Kidney (tissue), 14 donors: Measurements from ENCODE around the gene MT1G. TPM values are rescaled to one million over a fixed set of nuclear protein-coding genes. Genes with fewer than 3 reads are reported as not detected.

Experiments used
- DNase-seq, 5 donors: peaks; one replicate each; pipeline ENCODE4 v3.0.0-alpha.2; 2013 to 2020
- FAIRE-seq: peaks from 2 replicates; lab custom pipeline; 2012; peaks lifted over from hg19 to GRCh38; lab: Jason Lieb, UNC
- H3K27ac ChIP-seq, 2 donors: one replicate each; pipeline ENCODE4 v1.7.0; 2013; ENCODE audit warnings: low read depth in 2 of 2, low read length in 2 of 2, inconsistent platforms in 1 of 2
- H3K27me3 ChIP-seq: one replicate; pipeline ENCODE4 v1.7.1; 2013; ENCODE audit warnings: low read length, inconsistent platforms; ENCODE audit not compliant: control insufficient read depth, insufficient read depth
- H3K36me3 ChIP-seq, 3 donors: one replicate each; pipeline versions ENCODE4 v1.7.0 to v1.7.1; 2013; ENCODE audit warnings: low read length in 3 of 3, control low read depth in 1 of 3, inconsistent platforms in 1 of 3; ENCODE audit not compliant: insufficient read depth in 3 of 3, control insufficient read depth in 2 of 3
- H3K4me1 ChIP-seq, 3 donors: one replicate each; pipeline versions ENCODE4 v1.7.0 to v1.7.1; 2013; ENCODE audit warnings: low read length in 3 of 3, inconsistent platforms in 1 of 3, low read depth in 1 of 3; ENCODE audit not compliant: control insufficient read depth in 2 of 3, insufficient read depth in 2 of 3
- H3K4me3 ChIP-seq, 3 donors: one replicate each; pipeline versions ENCODE4 v1.7.0 to v1.8.1; 2013; ENCODE audit warnings: low read length in 3 of 3, control low read depth in 1 of 3, inconsistent platforms in 1 of 3
- H3K9ac ChIP-seq, 3 donors: one replicate each; pipeline versions ENCODE4 v1.7.0 to v1.7.1; 2013; ENCODE audit warnings: low read length in 3 of 3, control low read depth in 1 of 3, inconsistent platforms in 1 of 3
- H3K9me3 ChIP-seq, 3 donors: one replicate each; pipeline versions ENCODE4 v1.7.0 to v1.7.1; 2013; ENCODE audit warnings: low read length in 3 of 3, control low read depth in 1 of 3, inconsistent platforms in 1 of 3; ENCODE audit not compliant: control insufficient read depth in 2 of 3, insufficient read depth in 1 of 3
- intact Hi-C: fragments of 100-400 bp; cut with DNase I; formaldehyde crosslinking; loops from one replicate; pipeline ENCODE4 v1.11.1; 2022
- polyA plus RNA-seq: library from polyadenylated mRNA; stranded (reverse); fragments of 350-450 nt; fragmentation: Illumina TruSeq; extraction: RNeasy Lipid Tissue Mini Kit (QIAGEN cat#74804); gene quantifications from one replicate; pipeline ENCODE4 v1.2.3, GENCODE V29; 2014; ENCODE audit warnings: low read depth, low replicate concordance; ENCODE audit not compliant: insufficient read depth
- total RNA-seq: library from RNA; stranded (reverse); fragmentation: NEBNext Ultra II Directional; extraction: Animal tissue kit (Norgen Biotek cat#: 25700); gene quantifications from one replicate; pipeline ENCODE4 v1.2.1, GENCODE V29; 2021
- TF ChIP-seq, protein P1 (sequence below): IDR thresholded peaks from 3 replicates; pipeline ENCODE4 v1.5.1; 2012; ENCODE audit warnings: mild to moderate bottlenecking, moderate library complexity, borderline replicate concordance; ENCODE audit not compliant: insufficient read depth; ENCODE audit errors: extremely low read depth
- donor health status: control.
- donor health status: control.
- donor health status: control.
- donor health status: control.
- donor health status: control.
- donor health status: DM: yes; HTN: yes; CAD: no.
- donor health status: Normal renal cell carcinoma (clear cell type).

The MT1G gene
- total and polyA plus RNA-seq, 2 donors from 2014 or later = 33.6 to 2,564 TPM

DNA sequence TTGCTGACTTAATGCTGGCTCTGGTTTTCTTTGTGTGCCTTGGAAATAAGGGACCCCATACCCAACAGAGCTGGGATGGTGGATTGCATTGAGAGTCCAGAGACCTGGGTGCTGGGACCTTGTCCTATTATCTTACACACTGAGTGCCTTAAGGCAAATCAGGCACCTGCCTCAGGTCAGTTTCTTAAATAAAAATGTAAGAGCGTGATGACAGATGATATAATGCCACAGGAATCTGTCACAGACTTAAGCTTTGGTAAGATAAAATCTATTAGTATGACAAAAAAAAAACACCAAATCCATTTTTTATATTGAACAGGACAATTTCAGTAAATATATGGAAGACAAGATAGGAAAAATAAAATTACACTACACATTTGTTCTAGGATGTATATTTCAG is 27.8 kb downstream of the MT1G start:
- intact Hi-C loops = no loop called here
- no peaks in the 10 kb centered on the region for H3K9me3 ChIP-seq
- TF ChIP-seq, protein P1, sequence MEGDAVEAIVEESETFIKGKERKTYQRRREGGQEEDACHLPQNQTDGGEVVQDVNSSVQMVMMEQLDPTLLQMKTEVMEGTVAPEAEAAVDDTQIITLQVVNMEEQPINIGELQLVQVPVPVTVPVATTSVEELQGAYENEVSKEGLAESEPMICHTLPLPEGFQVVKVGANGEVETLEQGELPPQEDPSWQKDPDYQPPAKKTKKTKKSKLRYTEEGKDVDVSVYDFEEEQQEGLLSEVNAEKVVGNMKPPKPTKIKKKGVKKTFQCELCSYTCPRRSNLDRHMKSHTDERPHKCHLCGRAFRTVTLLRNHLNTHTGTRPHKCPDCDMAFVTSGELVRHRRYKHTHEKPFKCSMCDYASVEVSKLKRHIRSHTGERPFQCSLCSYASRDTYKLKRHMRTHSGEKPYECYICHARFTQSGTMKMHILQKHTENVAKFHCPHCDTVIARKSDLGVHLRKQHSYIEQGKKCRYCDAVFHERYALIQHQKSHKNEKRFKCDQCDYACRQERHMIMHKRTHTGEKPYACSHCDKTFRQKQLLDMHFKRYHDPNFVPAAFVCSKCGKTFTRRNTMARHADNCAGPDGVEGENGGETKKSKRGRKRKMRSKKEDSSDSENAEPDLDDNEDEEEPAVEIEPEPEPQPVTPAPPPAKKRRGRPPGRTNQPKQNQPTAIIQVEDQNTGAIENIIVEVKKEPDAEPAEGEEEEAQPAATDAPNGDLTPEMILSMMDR = no peak
- H3K9ac ChIP-seq = no peak overlapping the region
- DNase-seq (no peak), FAIRE-seq (no peak)
- peaks cover 69% of the 10 kb centered on the region for H3K27me3 ChIP-seq
- peaks cover 0 to 19% (median 6%) of the 10 kb centered on the region in 3 donors for H3K4me1 ChIP-seq
- no peak overlapping the region for H3K27ac ChIP-seq
- H3K4me3 ChIP-seq = no peak overlapping the region
- no peaks in the 10 kb centered on the region for H3K36me3 ChIP-seq

DNA sequence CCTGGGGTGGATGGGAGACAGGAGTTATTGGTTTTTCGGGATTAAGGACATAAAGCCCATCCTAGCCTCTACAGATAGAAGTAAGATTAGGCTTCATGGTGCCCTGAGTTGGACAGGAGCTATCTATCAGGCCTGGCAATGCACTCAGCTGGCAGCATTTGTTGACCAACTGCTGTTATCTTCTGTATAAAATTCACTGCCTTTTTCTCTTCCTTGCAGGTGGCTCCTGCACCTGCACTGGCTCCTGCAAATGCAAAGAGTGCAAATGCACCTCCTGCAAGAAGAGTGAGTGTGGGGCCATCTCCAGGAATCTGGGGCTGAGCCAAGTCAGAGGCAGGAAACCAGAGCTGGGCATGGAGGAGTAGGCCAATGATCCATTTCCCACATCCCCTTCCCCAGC is 28.8 kb downstream of the MT1G start:
- Histone ChIP-seq H3K4me3 (peak overlapping the region in 2 of 3 donors; percentile 47 to 61), H3K4me1 (peaks cover 0 to 17% (median 5%) of the 10 kb centered on the region in 3 donors), H3K27ac (no peak overlapping the region), H3K9me3 (no peaks in the 10 kb centered on the region), H3K9ac (no peak overlapping the region), H3K27me3 (peaks cover 72% of the 10 kb centered on the region), H3K36me3 (no peaks in the 10 kb centered on the region)
- FAIRE-seq (no peak), DNase-seq (no peak)
- TF ChIP-seq, protein P1 = no peak
- intact Hi-C loops = no loop called here

DNA sequence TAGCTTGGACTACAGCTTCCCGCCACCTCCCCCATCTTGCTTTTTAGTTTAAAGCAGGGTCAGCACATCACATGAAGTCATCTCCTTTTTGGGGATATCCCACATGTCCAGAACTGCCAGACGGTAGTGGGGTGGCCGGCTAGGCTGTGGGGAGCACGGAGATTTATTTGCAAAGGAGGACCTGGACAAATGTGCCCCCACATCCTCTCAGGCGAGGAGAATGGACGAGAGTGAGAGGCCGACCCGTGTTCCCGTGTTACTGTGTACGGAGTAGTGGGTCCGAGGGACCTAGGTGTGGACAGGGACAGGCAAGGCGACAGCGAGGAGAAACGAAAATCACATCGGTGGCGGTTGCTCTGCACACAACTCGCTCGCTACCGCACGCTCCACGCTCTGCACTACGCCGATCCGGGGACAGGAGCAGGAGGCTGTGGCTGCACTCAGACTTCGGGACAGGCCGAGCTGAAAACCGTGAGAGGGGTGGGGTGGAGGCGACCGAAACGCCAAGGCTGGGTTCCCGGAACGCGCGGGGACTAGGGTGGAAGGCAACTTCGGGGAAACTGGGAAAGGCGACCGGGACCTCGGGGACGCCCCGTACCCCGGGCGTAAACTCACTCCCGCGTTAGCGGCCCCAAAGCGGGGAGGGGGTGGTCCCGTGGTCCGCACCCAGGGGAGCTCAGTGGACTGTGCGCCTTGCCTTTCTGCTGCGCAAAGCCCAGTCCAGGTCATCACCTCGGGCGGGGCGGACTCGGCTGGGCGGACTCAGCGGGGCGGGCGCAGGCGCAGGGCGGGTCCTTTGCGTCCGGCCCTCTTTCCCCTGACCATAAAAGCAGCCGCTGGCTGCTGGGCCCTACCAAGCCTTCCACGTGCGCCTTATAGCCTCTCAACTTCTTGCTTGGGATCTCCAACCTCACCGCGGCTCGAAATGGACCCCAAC is 29.8 kb downstream of the MT1G start, which contains the start of gene MT1A:
Gene MT1A, plus strand, starts transcription at position 853 of the 937 bp plus-strand sequence. Its CDS starts 73 bp downstream, at position 926.
- TF ChIP-seq, protein P1 = no peak
- Histone ChIP-seq H3K9ac (peak within 1 kb of the TSS in 1 of 3 donors; percentile 55), H3K27ac (peak within 1 kb of the TSS; percentile 17 to 57), H3K9me3 (no peaks in the 10 kb centered on the region), H3K4me1 (peaks cover 0 to 12% (median 0%) of the 10 kb centered on the region in 3 donors), H3K27me3 (peaks cover 74% of the 10 kb centered on the region), H3K36me3 (no peaks in the 10 kb centered on the region), H3K4me3 (peak within 1 kb of the TSS in 2 of 3 donors; percentile 59 to 61)
- FAIRE-seq = no peak
- intact Hi-C loops = no loop called here
- peak; percentile 57 to 95 (median 60) for DNase-seq
